Subcutaneous abdominal adipose tissue (tissue), 5 donors: ENCODE results near the gene SFXN4.
A peak's percentile ranks its signal among the peaks of the same experiment; 100 is the strongest.
"Not testable (repeated sequence)": the region's sequence is repeated elsewhere in the genome, so short reads cannot be mapped to it uniquely, and the experiment has no call there.

ENCODE experiments used
- H3K27ac ChIP-seq: one replicate; pipeline ENCODE4 v1.7.0; 2013; ENCODE audit warnings: low read depth, mild to moderate bottlenecking, inconsistent platforms, low read length, moderate library complexity
- H3K27me3 ChIP-seq, 5 donors: one replicate each; pipeline ENCODE4 v1.7.0; 2013; ENCODE audit warnings: low read length in 5 of 5, inconsistent platforms in 1 of 5; ENCODE audit not compliant: control insufficient read depth in 5 of 5, insufficient read depth in 4 of 5
- H3K36me3 ChIP-seq, 5 donors: one replicate each; pipeline ENCODE4 v1.7.0; 2013; ENCODE audit warnings: low read length in 5 of 5; ENCODE audit not compliant: control insufficient read depth in 5 of 5, insufficient read depth in 5 of 5
- H3K4me1 ChIP-seq, 5 donors: one replicate each; pipeline ENCODE4 v1.7.0; 2013; ENCODE audit warnings: low read length in 5 of 5, mild to moderate bottlenecking in 3 of 5, moderate library complexity in 1 of 5; ENCODE audit not compliant: control insufficient read depth in 5 of 5, insufficient read depth in 5 of 5
- H3K4me3 ChIP-seq, 5 donors: one replicate each; pipeline ENCODE4 v1.7.0; 2013; ENCODE audit warnings: low read length in 5 of 5, low read depth in 1 of 5
- H3K9ac ChIP-seq, 5 donors: one replicate each; pipeline ENCODE4 v1.7.0; 2013; ENCODE audit warnings: low read length in 5 of 5, mild to moderate bottlenecking in 4 of 5, moderate library complexity in 3 of 5
- H3K9me3 ChIP-seq, 5 donors: one replicate each; pipeline ENCODE4 v1.7.0; 2013; ENCODE audit warnings: low read length in 5 of 5; ENCODE audit not compliant: control insufficient read depth in 5 of 5
- donor health status: healthy.
- donor health status: healthy.
- donor health status: healthy.
- donor health status: healthy.
- donor health status: healthy.

The SFXN4 gene

GRCh38 chr10:119103241-119103902 lies 62.1 kb downstream of the SFXN4 start:
- Histone ChIP-seq H3K27ac (peak overlapping the region; percentile 24), H3K36me3 (peaks cover 0 to 2% (median 0%) of the 10 kb centered on the region in 5 donors), H3K9me3 (no peaks in the 10 kb centered on the region), H3K4me1 (peaks cover 5 to 22% (median 14%) of the 10 kb centered on the region in 5 donors), H3K27me3 (no peaks in the 10 kb centered on the region), H3K4me3 (peak overlapping the region in 2 of 5 donors; percentile 17 to 23), H3K9ac (no peak overlapping the region)

DNA sequence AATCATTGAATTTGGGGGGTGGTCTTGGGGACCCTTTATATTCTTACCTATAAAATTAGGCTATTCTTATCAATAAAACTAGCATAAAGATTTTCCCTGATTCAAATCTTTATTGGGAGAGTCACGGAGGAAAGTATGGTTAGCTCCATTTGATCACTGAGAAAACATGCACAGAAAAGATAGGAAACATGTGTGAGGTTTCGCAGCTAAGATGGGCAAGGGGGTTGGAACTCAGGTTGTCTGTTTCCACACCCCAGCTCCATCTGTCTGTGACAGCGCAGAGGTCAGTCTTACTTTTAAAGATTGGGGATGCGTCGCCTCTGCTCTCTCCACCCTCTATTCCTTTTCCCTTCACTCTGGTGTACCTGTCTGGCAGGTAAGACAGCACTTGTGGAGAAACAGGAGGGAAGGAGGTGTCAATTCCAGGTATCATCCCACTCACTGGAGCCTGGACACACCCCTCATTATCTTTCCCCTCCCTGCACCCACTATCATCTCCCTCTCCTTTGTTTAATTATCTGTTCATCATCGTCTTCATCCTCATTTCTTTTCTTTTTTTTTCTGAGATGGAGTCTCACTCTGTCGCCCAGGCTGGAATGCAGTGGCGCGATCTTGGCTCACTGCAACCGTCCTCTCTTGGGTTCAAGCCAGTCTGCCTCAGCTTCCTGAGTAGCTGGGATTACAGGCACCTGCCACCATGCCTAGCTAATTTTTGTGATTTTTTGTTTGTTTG lies 64.0 kb downstream of the SFXN4 start:
- H3K36me3 ChIP-seq: no peaks in the 10 kb centered on the region

DNA sequence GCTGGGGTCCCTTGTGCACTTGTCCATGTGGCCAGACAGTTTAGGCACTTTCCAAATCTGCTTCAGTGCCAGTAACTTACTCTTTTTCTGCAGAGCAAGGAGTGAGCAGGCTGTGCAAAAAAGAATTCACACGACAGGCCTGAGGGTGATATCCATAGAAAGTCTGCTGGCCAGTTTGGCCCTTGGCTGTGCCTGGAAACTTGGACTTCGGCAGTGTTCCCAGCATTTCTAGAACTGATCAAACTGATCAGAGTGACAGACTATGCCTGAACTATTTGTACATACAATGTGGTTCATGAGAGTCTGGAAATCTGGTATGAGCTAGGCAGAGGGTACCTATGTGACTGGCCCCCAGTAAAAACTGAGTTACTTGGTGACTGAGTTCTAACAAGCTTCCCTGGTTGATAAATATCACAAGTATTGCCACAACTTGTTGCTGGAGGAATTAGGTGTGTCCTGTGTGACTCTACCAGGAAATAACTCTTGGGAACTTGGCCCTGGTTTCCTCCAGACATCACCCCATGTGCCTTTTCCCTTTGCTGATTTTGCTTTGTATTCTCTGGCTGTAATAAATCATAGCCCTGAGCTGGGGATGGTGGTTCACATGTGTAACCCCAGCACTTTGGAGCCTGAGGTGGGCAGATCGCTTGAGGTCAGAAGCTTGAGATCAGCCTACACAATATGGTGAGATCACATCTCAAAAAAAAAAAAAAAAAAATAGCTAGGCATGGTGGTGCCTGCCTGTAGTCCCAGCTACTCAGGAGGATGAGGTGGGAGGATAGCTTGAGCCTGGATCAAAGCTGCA lies 64.9 kb downstream of the SFXN4 start:
- Histone ChIP-seq H3K36me3 (no peaks in the 10 kb centered on the region), H3K27me3 (no peaks in the 10 kb centered on the region), H3K4me1 (peaks cover 5 to 18% (median 12%) of the 10 kb centered on the region in 5 donors), H3K4me3 (no peak overlapping the region), H3K9me3 (no peaks in the 10 kb centered on the region), H3K27ac (no peak overlapping the region), H3K9ac (no peak overlapping the region)

More for the DNA sequence above, 64.0 kb downstream of the SFXN4 start:
- no peak overlapping the region for H3K9ac ChIP-seq
- H3K4me1 ChIP-seq: peaks cover 5 to 22% (median 14%) of the 10 kb centered on the region in 5 donors
- H3K4me3 ChIP-seq: no peak overlapping the region
- H3K9me3 ChIP-seq: no peaks in the 10 kb centered on the region
- H3K27me3 ChIP-seq: no peaks in the 10 kb centered on the region
- H3K27ac ChIP-seq: no peak overlapping the region

DNA sequence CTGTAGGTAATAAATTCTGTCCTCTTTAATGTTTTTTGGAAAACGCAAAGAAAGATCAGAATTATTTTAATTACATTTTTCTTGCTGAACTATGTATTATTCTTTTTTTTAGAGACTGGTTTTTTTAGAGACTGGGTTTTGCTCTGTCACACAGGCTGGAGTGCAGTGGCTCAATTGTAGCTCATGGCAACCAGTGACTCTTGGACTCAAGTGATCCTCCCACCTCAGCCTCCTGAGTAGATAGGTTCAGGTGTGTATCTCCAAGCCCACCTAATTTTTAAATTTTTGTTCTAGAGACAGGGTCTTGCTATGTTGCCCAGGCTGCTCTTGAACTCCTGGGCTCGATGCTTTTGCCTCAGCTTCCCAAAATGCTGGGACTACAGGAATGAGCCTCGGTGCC lies 66.9 kb downstream of the SFXN4 start:
- Histone ChIP-seq H3K36me3 (no peaks in the 10 kb centered on the region), H3K27ac (no peak overlapping the region), H3K9ac (no peak overlapping the region), H3K27me3 (no peaks in the 10 kb centered on the region), H3K4me1 (peaks cover 0 to 7% (median 0%) of the 10 kb centered on the region in 5 donors), H3K9me3 (no peaks in the 10 kb centered on the region), H3K4me3 (no peak overlapping the region)

DNA sequence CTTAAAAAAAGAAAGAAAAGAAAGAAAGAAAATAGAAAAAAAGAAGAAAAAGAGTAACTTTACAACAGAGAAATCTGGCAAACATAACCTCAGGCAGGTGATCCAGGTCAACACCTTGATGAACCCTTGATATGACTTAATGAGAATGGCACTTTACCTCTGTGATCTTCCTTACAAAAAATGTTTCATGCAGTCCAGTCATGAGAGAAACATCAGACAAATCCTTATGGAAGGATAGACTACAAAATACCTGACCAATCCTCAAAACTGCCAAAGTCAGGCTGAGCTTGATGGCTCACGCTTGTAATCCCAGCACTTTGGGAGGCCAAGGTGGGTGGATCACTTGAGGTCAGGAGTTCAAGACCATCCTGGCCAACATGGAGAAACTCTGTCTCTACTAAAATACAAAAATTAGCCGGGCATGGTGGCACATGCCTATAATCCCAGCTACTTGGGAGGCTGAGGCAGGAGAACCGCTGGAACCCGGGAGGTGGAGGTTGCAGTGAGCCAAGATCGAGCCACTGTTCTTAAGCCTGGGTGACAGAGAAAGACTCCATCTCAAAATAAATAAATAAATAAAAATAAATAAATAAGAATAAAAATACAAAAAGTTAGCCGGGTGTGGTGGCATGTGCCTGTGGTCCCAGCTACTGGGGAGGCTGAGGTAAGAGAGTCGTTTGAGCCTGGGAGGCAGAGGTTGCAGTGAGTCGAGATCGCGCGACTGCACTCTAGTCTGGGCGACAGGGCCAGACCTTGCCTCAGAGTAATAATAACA lies 68.7 kb downstream of the SFXN4 start:
- not testable (repeated sequence) for H3K4me1 ChIP-seq, H3K9me3 ChIP-seq

GRCh38 chr10:119095640-119096039 lies 69.9 kb downstream of the SFXN4 start:
- no peaks in the 10 kb centered on the region for H3K27me3 ChIP-seq
- no peaks in the 10 kb centered on the region for H3K9me3 ChIP-seq
- no peaks in the 10 kb centered on the region for H3K36me3 ChIP-seq
- no peak overlapping the region for H3K27ac ChIP-seq
- peaks cover 0 to 4% (median 0%) of the 10 kb centered on the region in 5 donors for H3K4me1 ChIP-seq
- no peak overlapping the region for H3K4me3 ChIP-seq
- H3K9ac ChIP-seq: no peak overlapping the region

More for the DNA sequence above, 68.7 kb downstream of the SFXN4 start:
- not testable (repeated sequence) for H3K27ac ChIP-seq, H3K27me3 ChIP-seq, H3K4me3 ChIP-seq, H3K36me3 ChIP-seq, H3K9ac ChIP-seq

DNA sequence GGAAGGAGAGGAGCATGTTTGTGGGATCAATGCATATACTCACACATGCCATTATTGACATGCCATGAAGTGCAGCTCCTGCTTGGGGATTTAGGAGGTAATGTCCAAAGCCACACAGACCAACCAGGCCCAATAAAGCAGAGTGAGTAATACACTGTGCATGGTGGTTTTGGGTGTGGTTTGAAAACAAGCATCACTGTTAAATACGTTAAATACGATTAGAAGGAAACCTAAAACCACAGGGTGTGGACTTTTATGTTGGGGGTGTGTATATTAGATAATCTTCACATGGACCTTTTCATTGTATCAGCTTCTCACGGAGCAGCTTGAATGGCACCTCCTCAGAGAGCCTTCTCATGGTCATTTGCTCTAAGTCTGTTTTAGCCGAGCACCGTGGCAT lies 74.5 kb downstream of the SFXN4 start:
- Histone ChIP-seq H3K36me3 (no peaks in the 10 kb centered on the region), H3K27me3 (no peaks in the 10 kb centered on the region), H3K27ac (no peak overlapping the region), H3K9me3 (no peaks in the 10 kb centered on the region), H3K4me3 (no peak overlapping the region), H3K9ac (no peak overlapping the region), H3K4me1 (peaks cover 0 to 3% (median 0%) of the 10 kb centered on the region in 5 donors)
